Astrocyte (in vitro differentiated cells and primary cell): Measurements from ENCODE around the gene NFAM1. TPM values are rescaled to one million over a fixed set of nuclear protein-coding genes. Genes with fewer than 3 reads are reported as not detected.

Experiments used
- DNase-seq: peaks from one replicate; pipeline ENCODE4 v3.0.0-alpha.2; 2010; ENCODE audit warnings: low read depth
- FAIRE-seq: peaks from 2 replicates; lab custom pipeline; 2011; peaks lifted over from hg19 to GRCh38; lab: Jason Lieb, UNC
- H2AFZ ChIP-seq: 2 replicates; pipeline ENCODE4 v1.6.0; 2012; ENCODE audit warnings: low read depth, low read length, inconsistent platforms
- H3K27ac ChIP-seq: 2 replicates; pipeline ENCODE4 v1.5.1; 2011; ENCODE audit warnings: low read depth, low read length, inconsistent platforms
- H3K27me3 ChIP-seq: 2 replicates; pipeline ENCODE4 v1.6.0; 2011; ENCODE audit warnings: low read length, inconsistent platforms; ENCODE audit not compliant: insufficient read depth
- H3K36me3 ChIP-seq: 2 replicates; pipeline ENCODE4 v1.5.1; 2011; ENCODE audit warnings: low read length, inconsistent platforms; ENCODE audit not compliant: insufficient read depth
- H3K4me1 ChIP-seq: 2 replicates; pipeline ENCODE4 v1.5.1; 2011; ENCODE audit warnings: low read length, inconsistent platforms; ENCODE audit not compliant: insufficient read depth
- H3K4me2 ChIP-seq: 2 replicates; pipeline ENCODE4 v1.6.0; 2012; ENCODE audit warnings: low read length, inconsistent platforms
- H3K4me3 ChIP-seq: 2 replicates; pipeline ENCODE4 v1.5.1; 2011; ENCODE audit warnings: low read depth, mild to moderate bottlenecking, low read length, inconsistent platforms; ENCODE audit not compliant: insufficient read depth
- H3K79me2 ChIP-seq: 2 replicates; pipeline ENCODE4 v1.6.0; 2012; ENCODE audit warnings: mild to moderate bottlenecking, low read length, inconsistent platforms; ENCODE audit not compliant: insufficient read depth
- H3K9ac ChIP-seq: 2 replicates; pipeline ENCODE4 v1.6.0; 2012; ENCODE audit warnings: mild to moderate bottlenecking, low read length, inconsistent platforms
- H3K9me3 ChIP-seq: 2 replicates; pipeline ENCODE4 v1.5.1; 2012; ENCODE audit warnings: low read depth, mild to moderate bottlenecking, low read length, inconsistent platforms; ENCODE audit not compliant: insufficient read depth
- H4K20me1 ChIP-seq: 2 replicates; pipeline ENCODE4 v1.6.0; 2012; ENCODE audit warnings: low read length, inconsistent platforms; ENCODE audit not compliant: insufficient read depth
- H3K27ac Mint-ChIP-seq: one replicate; pipeline ENCODE4 v1.8.0; 2021; ENCODE audit warnings: mild to moderate bottlenecking, mixed read lengths; ENCODE audit not compliant: unreplicated experiment
- H3K27me3 Mint-ChIP-seq: one replicate; pipeline ENCODE4 v1.8.0; 2021; ENCODE audit warnings: low read depth, mixed read lengths; ENCODE audit not compliant: unreplicated experiment
- H3K36me3 Mint-ChIP-seq: one replicate; pipeline ENCODE4 v1.8.0; 2021; ENCODE audit warnings: low read depth, mixed read lengths; ENCODE audit not compliant: unreplicated experiment
- H3K4me1 Mint-ChIP-seq: one replicate; pipeline ENCODE4 v1.8.0; 2021; ENCODE audit warnings: low read depth, mixed read lengths; ENCODE audit not compliant: unreplicated experiment
- H3K4me3 Mint-ChIP-seq: one replicate; pipeline ENCODE4 v1.8.0; 2021; ENCODE audit warnings: mild to moderate bottlenecking, moderate library complexity, mixed read lengths; ENCODE audit not compliant: unreplicated experiment
- H3K9me3 Mint-ChIP-seq: one replicate; pipeline ENCODE4 v1.8.0; 2021; ENCODE audit warnings: mild to moderate bottlenecking, mixed read lengths; ENCODE audit not compliant: unreplicated experiment
- CTCF ChIP-seq: IDR thresholded peaks from 2 replicates; pipeline ENCODE4 v1.5.1; 2011; ENCODE audit warnings: low read depth, mild to moderate bottlenecking, inconsistent platforms, low read length, moderate library complexity; ENCODE audit not compliant: insufficient read depth
- EZH2 ChIP-seq: IDR thresholded peaks from 2 replicates; pipeline ENCODE4 v1.6.1; 2012; ENCODE audit warnings: mild to moderate bottlenecking, low read length, inconsistent platforms; ENCODE audit not compliant: insufficient read depth
- total RNA-seq: library from RNA; stranded (reverse); gene quantifications from 2 replicates; pipeline ENCODE4 v1.2.1, GENCODE V29; 2021

Gene NFAM1
- total RNA-seq, 1 donor from 2014 or later: 0.07 TPM

- FAIRE-seq: no peak
- no peak overlapping the region for H3K27ac Mint-ChIP-seq
- DNase-seq: no peak
- Histone ChIP-seq H3K27me3 (peaks cover 12% of the 10 kb centered on the region), H3K4me3 (peak overlapping the region; percentile 10), H3K9me3 (no peaks in the 10 kb centered on the region), H3K9ac (no peak overlapping the region), H3K79me2 (no peaks in the 10 kb centered on the region), H3K4me2 (peak overlapping the region; percentile 83), H2AFZ (no peak overlapping the region), H3K4me1 (peaks cover 17% of the 10 kb centered on the region), H3K27ac (no peak overlapping the region), H4K20me1 (no peaks in the 10 kb centered on the region), H3K36me3 (no peaks in the 10 kb centered on the region)
- H3K4me3 Mint-ChIP-seq: peak overlapping the region; percentile 42
- H3K36me3 Mint-ChIP-seq: no peaks in the 10 kb centered on the region
- H3K27me3 Mint-ChIP-seq: peaks cover 18% of the 10 kb centered on the region
- H3K4me1 Mint-ChIP-seq: no peaks in the 10 kb centered on the region
- TF ChIP-seq CTCF (no peak), EZH2 (no peak)
- H3K9me3 Mint-ChIP-seq: no peaks in the 10 kb centered on the region
Observed at GRCh38 chr22:42439021-42439567, 6.9 kb upstream of the NFAM1 start.

- H3K36me3 ChIP-seq: no peaks in the 10 kb centered on the region
- Mint-ChIP-seq H3K36me3 (no peaks in the 10 kb centered on the region), H3K9me3 (no peaks in the 10 kb centered on the region)
Observed at GRCh38 chr22:42438293-42438650, 6.1 kb upstream of the NFAM1 start.

More at GRCh38 chr22:42438293-42438650, 6.1 kb upstream of the NFAM1 start:
- Mint-ChIP-seq H3K4me3 (peak overlapping the region; percentile 81), H3K4me1 (no peaks in the 10 kb centered on the region), H3K27me3 (peaks cover 25% of the 10 kb centered on the region), H3K27ac (no peak overlapping the region)
- Histone ChIP-seq H3K9ac (no peak overlapping the region), H4K20me1 (no peaks in the 10 kb centered on the region), H3K4me3 (no peak overlapping the region), H3K27ac (no peak overlapping the region), H3K4me2 (peak overlapping the region; percentile 84), H3K27me3 (peaks cover 20% of the 10 kb centered on the region), H3K4me1 (peaks cover 17% of the 10 kb centered on the region), H3K9me3 (no peaks in the 10 kb centered on the region), H3K79me2 (no peaks in the 10 kb centered on the region), H2AFZ (peak overlapping the region; percentile 74)
- DNase-seq (no peak), FAIRE-seq (no peak)
- no peak for TF ChIP-seq CTCF
- TF ChIP-seq EZH2: no peak
